Parathyroid adenoma (tissue), 2 donors: Measurements from ENCODE around the gene DLL1.

Experiments
- H2AFZ ChIP-seq: fragments of 300-600 bp; sonication (generic); one replicate; pipeline ENCODE4 v1.7.0; 2017; ENCODE audit warnings: antibody characterized with exemption, mild to moderate bottlenecking
- H3K27ac ChIP-seq: fragments of 300-600 bp; sonication (generic); one replicate; pipeline ENCODE4 v1.7.0; 2017
- H3K27me3 ChIP-seq: fragments of 300-600 bp; sonication (generic); one replicate; pipeline ENCODE4 v1.7.0; 2017; ENCODE audit warnings: low read length; ENCODE audit not compliant: control insufficient read depth, insufficient read depth
- H3K36me3 ChIP-seq: fragments of 300-600 bp; sonication (generic); one replicate; pipeline ENCODE4 v1.7.0; 2017; ENCODE audit warnings: low read length; ENCODE audit not compliant: control insufficient read depth, insufficient read depth
- H3K4me1 ChIP-seq: fragments of 300-600 bp; sonication (generic); one replicate; pipeline ENCODE4 v1.7.0; 2017; ENCODE audit warnings: control low read depth
- H3K4me2 ChIP-seq: fragments of 300-600 bp; sonication (generic); one replicate; pipeline ENCODE4 v1.7.0; 2017; ENCODE audit warnings: low read length
- H3K4me3 ChIP-seq: fragments of 300-600 bp; sonication (generic); one replicate; pipeline ENCODE4 v1.7.0; 2017; ENCODE audit warnings: low read depth, low read length
- H3K79me2 ChIP-seq: fragments of 300-600 bp; sonication (generic); one replicate; pipeline ENCODE4 v1.7.0; 2017; ENCODE audit warnings: control low read depth
- H3K9ac ChIP-seq: fragments of 300-600 bp; sonication (generic); one replicate; pipeline ENCODE4 v1.7.0; 2017; ENCODE audit warnings: mild to moderate bottlenecking
- H3K9me3 ChIP-seq: fragments of 300-600 bp; sonication (generic); one replicate; pipeline ENCODE4 v1.7.0; 2017; ENCODE audit warnings: low read length; ENCODE audit not compliant: control insufficient read depth
- TF ChIP-seq, protein P1 (sequence below): fragments of 300-600 bp; sonication (generic); IDR thresholded peaks from one replicate; pipeline ENCODE4 v1.7.0; 2017; ENCODE audit warnings: antibody characterized with exemption, mild to moderate bottlenecking
- donor health status: primary hyperparathyroidism.

The DLL1 gene

DNA sequence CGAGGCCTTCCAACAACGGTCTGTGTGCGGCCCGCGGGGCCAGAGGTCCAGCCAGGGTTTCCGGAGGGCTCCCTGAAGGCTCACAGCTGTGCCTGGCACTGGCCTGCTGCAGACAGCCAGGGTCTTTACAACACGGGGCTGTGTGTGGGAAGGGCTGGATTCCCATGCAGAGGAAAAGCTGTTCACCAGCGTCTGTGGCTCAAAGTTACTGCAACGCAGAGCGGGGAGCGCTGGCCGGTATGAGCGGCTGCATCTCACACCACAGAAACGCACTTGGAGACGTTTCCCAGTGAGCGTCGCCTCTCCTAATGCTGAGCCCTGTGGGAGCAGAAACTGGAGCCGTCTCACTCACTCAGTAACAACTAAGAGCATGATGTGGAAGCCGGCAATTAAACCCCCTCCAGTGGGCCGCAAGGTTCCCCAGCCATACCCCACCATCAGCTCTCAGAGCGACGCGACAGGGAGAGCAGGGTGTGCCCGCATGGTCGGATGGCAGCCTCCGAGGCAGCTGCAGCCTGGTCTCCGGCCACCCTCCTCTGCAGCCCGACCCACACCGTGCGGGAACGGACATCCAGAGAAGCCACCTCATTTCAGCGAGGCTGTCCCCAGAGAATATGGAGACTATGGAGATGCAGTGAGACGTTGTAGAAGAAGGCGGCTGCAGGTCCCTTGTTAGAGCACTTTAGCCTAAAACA, 42.6 kb downstream of the DLL1 start:
- no peaks in the 10 kb centered on the region for H3K9me3 ChIP-seq
- no peaks in the 10 kb centered on the region for H3K27me3 ChIP-seq
- H3K4me3 ChIP-seq = no peak overlapping the region
- no peaks in the 10 kb centered on the region for H3K36me3 ChIP-seq
- TF ChIP-seq, protein P1, sequence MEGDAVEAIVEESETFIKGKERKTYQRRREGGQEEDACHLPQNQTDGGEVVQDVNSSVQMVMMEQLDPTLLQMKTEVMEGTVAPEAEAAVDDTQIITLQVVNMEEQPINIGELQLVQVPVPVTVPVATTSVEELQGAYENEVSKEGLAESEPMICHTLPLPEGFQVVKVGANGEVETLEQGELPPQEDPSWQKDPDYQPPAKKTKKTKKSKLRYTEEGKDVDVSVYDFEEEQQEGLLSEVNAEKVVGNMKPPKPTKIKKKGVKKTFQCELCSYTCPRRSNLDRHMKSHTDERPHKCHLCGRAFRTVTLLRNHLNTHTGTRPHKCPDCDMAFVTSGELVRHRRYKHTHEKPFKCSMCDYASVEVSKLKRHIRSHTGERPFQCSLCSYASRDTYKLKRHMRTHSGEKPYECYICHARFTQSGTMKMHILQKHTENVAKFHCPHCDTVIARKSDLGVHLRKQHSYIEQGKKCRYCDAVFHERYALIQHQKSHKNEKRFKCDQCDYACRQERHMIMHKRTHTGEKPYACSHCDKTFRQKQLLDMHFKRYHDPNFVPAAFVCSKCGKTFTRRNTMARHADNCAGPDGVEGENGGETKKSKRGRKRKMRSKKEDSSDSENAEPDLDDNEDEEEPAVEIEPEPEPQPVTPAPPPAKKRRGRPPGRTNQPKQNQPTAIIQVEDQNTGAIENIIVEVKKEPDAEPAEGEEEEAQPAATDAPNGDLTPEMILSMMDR = no peak
- no peaks in the 10 kb centered on the region for H3K4me1 ChIP-seq
- H2AFZ ChIP-seq = no peak overlapping the region
- H3K4me2 ChIP-seq = no peak overlapping the region
- H3K79me2 ChIP-seq = no peaks in the 10 kb centered on the region
- no peak overlapping the region for H3K9ac ChIP-seq
- H3K27ac ChIP-seq = no peak overlapping the region

DNA sequence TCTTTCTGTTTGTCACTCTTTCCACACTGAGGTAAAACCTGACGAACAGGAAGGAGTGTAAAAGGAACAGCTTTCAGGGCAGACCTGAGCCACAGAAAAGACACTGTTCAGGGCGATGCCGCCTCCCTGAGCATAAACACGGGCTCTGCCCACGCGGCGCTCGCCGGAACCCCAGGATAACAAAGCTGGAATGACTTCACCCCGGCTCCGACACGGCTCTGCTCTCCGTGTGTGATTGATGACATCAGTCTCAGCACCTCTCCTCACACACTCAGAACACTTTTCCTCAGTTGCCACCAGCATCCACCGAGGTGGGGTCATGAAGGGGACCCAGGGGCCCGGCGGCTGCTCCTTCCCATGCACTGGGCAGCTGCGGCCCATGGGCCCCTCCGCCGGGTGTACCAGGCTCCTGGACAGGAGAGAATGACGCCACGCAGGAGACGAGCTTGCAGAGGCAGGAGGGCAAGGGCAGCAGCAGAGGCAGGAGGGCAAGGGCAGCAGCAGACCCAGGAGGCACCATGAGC, 43.6 kb downstream of the DLL1 start:
- H3K4me1 ChIP-seq = no peaks in the 10 kb centered on the region
- no peaks in the 10 kb centered on the region for H3K79me2 ChIP-seq
- H3K36me3 ChIP-seq = no peaks in the 10 kb centered on the region
- H3K27me3 ChIP-seq = no peaks in the 10 kb centered on the region
- no peak overlapping the region for H2AFZ ChIP-seq
- no peak overlapping the region for H3K4me2 ChIP-seq
- no peaks in the 10 kb centered on the region for H3K9me3 ChIP-seq
- TF ChIP-seq, protein P1 = no peak
- no peak overlapping the region for H3K27ac ChIP-seq
- no peak overlapping the region for H3K4me3 ChIP-seq
- no peak overlapping the region for H3K9ac ChIP-seq

DNA sequence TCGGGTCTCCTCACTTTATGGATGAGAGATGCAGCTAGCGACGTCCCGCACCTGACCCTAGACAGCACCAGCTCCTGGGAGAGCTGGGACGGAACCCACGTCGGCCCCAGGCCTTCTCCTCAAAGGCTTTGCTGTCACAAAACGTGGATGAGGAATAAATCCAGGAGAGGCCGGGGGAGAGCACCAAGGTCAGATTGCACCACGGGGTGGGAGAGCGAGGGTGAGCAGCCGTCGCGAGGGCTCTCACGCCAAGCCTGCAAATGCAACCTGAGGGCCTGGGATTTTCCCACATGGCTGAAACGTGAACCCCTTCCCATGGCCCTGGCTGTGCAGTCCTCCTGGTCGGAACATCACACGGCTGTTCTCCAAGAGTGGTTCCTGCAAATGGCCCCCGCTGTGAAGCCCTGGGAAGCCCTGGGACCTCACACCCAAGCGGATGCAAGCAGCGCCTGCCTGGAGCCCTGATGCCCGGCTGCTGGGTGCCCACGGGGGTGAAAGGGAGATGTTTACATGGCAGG, 45.3 kb downstream of the DLL1 start:
- Histone ChIP-seq H3K36me3 (no peaks in the 10 kb centered on the region), H3K4me1 (no peaks in the 10 kb centered on the region), H3K4me2 (no peak overlapping the region), H3K9me3 (no peaks in the 10 kb centered on the region), H3K4me3 (no peak overlapping the region), H2AFZ (no peak overlapping the region), H3K27ac (no peak overlapping the region), H3K27me3 (no peaks in the 10 kb centered on the region), H3K9ac (no peak overlapping the region), H3K79me2 (no peaks in the 10 kb centered on the region)
- TF ChIP-seq, protein P1 = no peak

DNA sequence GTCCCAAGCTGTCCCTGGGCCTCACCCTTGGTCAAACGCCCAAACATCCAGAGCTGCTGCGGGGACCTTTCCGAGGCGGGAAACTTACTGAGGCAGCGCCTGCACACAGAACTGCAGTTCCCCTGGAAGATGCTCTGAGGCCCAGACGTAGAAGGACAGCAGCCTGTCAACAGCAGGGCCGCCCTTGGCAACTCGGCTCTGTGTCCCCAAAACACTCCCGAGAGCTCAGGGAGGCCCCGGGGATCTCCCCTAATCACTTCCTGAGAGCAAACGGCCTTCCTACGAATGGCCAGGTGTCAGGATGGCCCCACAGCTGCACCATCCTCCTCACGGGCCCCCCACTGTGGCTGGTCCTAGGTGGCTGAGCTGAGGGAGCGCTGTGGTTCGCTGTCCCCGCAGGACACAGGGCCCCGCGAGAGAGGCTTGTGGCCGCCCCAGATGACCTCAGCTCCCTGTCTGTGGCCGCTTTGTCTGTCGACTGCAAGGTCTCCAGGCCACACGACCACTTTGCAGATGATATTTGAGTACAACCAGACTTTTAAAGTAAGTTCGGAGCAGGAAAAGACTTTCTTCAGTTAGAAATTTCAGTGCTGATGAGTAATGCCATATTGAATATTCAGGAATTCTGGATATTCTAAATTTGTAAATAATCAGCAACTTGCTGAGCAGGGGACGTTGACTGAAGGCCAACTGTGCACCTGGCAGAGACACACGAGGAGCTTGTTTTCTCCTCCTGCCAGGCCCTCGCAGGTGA, 46.0 kb downstream of the DLL1 start:
- Histone ChIP-seq H3K27me3 (no peaks in the 10 kb centered on the region), H3K4me1 (no peaks in the 10 kb centered on the region), H3K79me2 (no peaks in the 10 kb centered on the region), H3K4me2 (no peak overlapping the region), H3K36me3 (no peaks in the 10 kb centered on the region), H2AFZ (no peak overlapping the region), H3K4me3 (no peak overlapping the region), H3K9me3 (no peaks in the 10 kb centered on the region), H3K9ac (no peak overlapping the region), H3K27ac (no peak overlapping the region)
- TF ChIP-seq, protein P1 = no peak
